Endodermal cell (in vitro differentiated cells): ENCODE results near the gene ZKSCAN1. TPM values are rescaled to one million over a fixed set of nuclear protein-coding genes. Genes with fewer than 3 reads are reported as not detected.
A peak's percentile ranks its signal among the peaks of the same experiment; 100 is the strongest.

Source experiments
- DNase-seq: peaks from one replicate; pipeline ENCODE4 v3.0.0-alpha.2; 2017
- H3K27ac ChIP-seq: 2 replicates; pipeline ENCODE4 v1.5.1; 2013; ENCODE audit warnings: mild to moderate bottlenecking, low read depth, low read length, moderate library complexity
- H3K27me3 ChIP-seq: 2 replicates; pipeline ENCODE4 v1.6.1; 2013; ENCODE audit warnings: mild to moderate bottlenecking, low read length, moderate library complexity; ENCODE audit not compliant: insufficient read depth, control insufficient read depth, poor library complexity, severe bottlenecking
- H3K36me3 ChIP-seq: 2 replicates; pipeline ENCODE4 v1.7.0; 2013; ENCODE audit warnings: mild to moderate bottlenecking, low read length, moderate library complexity; ENCODE audit not compliant: control insufficient read depth, insufficient read depth
- H3K4me1 ChIP-seq: one replicate; pipeline ENCODE4 v1.7.0; 2013; ENCODE audit warnings: low read length; ENCODE audit not compliant: control insufficient read depth, insufficient read depth
- H3K4me3 ChIP-seq: 2 replicates; pipeline ENCODE4 v1.5.1; 2013; ENCODE audit warnings: mild to moderate bottlenecking, low read length, moderate library complexity
- H3K9ac ChIP-seq: 2 replicates; pipeline ENCODE4 v1.6.1; 2013; ENCODE audit warnings: mild to moderate bottlenecking, low read length, moderate library complexity; ENCODE audit not compliant: poor library complexity, severe bottlenecking; ENCODE audit errors: extremely low read depth
- H3K9me3 ChIP-seq: 2 replicates; pipeline ENCODE4 v1.6.1; 2013; ENCODE audit warnings: mild to moderate bottlenecking, low read length, moderate library complexity; ENCODE audit not compliant: control insufficient read depth
- H3K27ac Mint-ChIP-seq: 2 replicates; pipeline ENCODE4 v1.8.0; 2020; ENCODE audit warnings: mixed read lengths
- H3K27me3 Mint-ChIP-seq: 2 replicates; pipeline ENCODE4 v1.8.0; 2021; ENCODE audit warnings: mild to moderate bottlenecking, mixed read lengths; ENCODE audit not compliant: insufficient read depth
- H3K36me3 Mint-ChIP-seq: 2 replicates; pipeline ENCODE4 v1.8.0; 2020; ENCODE audit warnings: low read depth, mixed read lengths
- H3K4me1 Mint-ChIP-seq: 2 replicates; pipeline ENCODE4 v1.8.0; 2020; ENCODE audit warnings: mixed read lengths
- H3K4me3 Mint-ChIP-seq: 2 replicates; pipeline ENCODE4 v1.8.0; 2020; ENCODE audit warnings: mild to moderate bottlenecking, moderate library complexity, mixed read lengths
- H3K9me3 Mint-ChIP-seq: 2 replicates; pipeline ENCODE4 v1.8.0; 2020; ENCODE audit warnings: mild to moderate bottlenecking, mixed read lengths
- CTCF ChIP-seq: fragments of 200-600 bp; sonication (generic); conservative IDR thresholded peaks from 2 replicates; pipeline ENCODE4 v1.5.0; 2021; ENCODE audit warnings: antibody characterized with exemption, mild to moderate bottlenecking
- WGBS, 2 experiments: methylation state at CpG; one replicate each; pipeline versions ENCODE4 v1.1.5 to v1.1.7; 2013; ENCODE audit warnings: missing lambda C conversion rate in 2 of 2, mixed read lengths in 1 of 2; ENCODE audit not compliant: insufficient coverage in 1 of 2, insufficient read length in 1 of 2; 5-methylcytosine and 5-hydroxymethylcytosine counted together
- total RNA-seq, 2 donors: library from RNA; stranded (reverse); fragmentation: NEBNext Ultra II Directional in 1 of 2; extraction: Animal tissue kit (Norgen Biotek cat#: 25700) in 1 of 2; gene quantifications; 2 replicates in 1 of 2; 3 replicates in 1 of 2; pipeline ENCODE4 v1.2.1, GENCODE V29; 2021

ZKSCAN1 gene
- total RNA-seq, 2 donors from 2014 or later = 57.1 to 68.0 TPM

DNA sequence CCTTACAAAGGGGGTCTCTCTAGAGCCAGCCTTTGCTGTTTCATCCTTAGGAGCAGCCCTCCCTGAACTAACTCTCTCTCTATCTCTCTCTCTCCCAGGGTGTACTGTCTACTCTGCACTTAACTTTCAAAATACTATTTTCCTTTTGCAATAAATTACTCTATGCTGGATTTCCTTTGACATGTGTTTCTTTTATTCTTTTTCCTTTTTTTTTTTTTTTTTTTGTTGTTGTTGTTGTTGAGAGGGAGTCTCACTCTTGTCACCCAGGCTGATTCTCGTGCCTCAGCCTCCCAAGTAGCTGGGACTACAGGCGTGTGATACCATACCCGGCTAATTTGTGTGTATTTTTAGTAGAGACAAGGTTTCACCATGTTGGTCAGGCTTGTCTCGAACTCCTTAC is 67.6 kb downstream of the ZKSCAN1 start:
- Mint-ChIP-seq H3K9me3 (peaks cover 11% of the 10 kb centered on the region), H3K27me3 (no peaks in the 10 kb centered on the region), H3K4me3 (peak overlapping the region; percentile 95), H3K27ac (peak overlapping the region; percentile 87), H3K36me3 (peaks cover 28% of the 10 kb centered on the region), H3K4me1 (peaks cover 15% of the 10 kb centered on the region)
- peaks cover 12% of the 10 kb centered on the region for H3K9me3 ChIP-seq
- H3K27me3 ChIP-seq = no peaks in the 10 kb centered on the region
- H3K4me3 ChIP-seq = peak overlapping the region; percentile 19
- H3K9ac ChIP-seq = no peak overlapping the region
- H3K36me3 ChIP-seq = peaks cover 22% of the 10 kb centered on the region
- 83 to 95% methylated on average over 4 of the region's 4 CpGs for WGBS, 2 experiments
- H3K27ac ChIP-seq = no peak overlapping the region
- no peak for DNase-seq
- peaks cover 5% of the 10 kb centered on the region for H3K4me1 ChIP-seq
- TF ChIP-seq CTCF = no peak

- H3K4me1 ChIP-seq = no peaks in the 10 kb centered on the region
- H3K9me3 Mint-ChIP-seq = peaks cover 4% of the 10 kb centered on the region
- H3K27me3 Mint-ChIP-seq = no peaks in the 10 kb centered on the region
- H3K36me3 ChIP-seq = peaks cover 3% of the 10 kb centered on the region
- no peak overlapping the region for H3K9ac ChIP-seq
- H3K4me3 ChIP-seq = no peak overlapping the region
- TF ChIP-seq CTCF = no peak
- WGBS, 2 experiments = 91 to 94% methylated on average over 3 of the region's 3 CpGs
- no peak overlapping the region for H3K27ac Mint-ChIP-seq
- no peaks in the 10 kb centered on the region for H3K27me3 ChIP-seq
- H3K27ac ChIP-seq = no peak overlapping the region
- H3K9me3 ChIP-seq = no peaks in the 10 kb centered on the region
- DNase-seq = no peak
- no peak overlapping the region for H3K4me3 Mint-ChIP-seq
- H3K4me1 Mint-ChIP-seq = peaks cover 15% of the 10 kb centered on the region
- H3K36me3 Mint-ChIP-seq = peaks cover 7% of the 10 kb centered on the region
Measured at GRCh38 chr7:100085515-100085914, 70.1 kb downstream of the ZKSCAN1 start.

DNA sequence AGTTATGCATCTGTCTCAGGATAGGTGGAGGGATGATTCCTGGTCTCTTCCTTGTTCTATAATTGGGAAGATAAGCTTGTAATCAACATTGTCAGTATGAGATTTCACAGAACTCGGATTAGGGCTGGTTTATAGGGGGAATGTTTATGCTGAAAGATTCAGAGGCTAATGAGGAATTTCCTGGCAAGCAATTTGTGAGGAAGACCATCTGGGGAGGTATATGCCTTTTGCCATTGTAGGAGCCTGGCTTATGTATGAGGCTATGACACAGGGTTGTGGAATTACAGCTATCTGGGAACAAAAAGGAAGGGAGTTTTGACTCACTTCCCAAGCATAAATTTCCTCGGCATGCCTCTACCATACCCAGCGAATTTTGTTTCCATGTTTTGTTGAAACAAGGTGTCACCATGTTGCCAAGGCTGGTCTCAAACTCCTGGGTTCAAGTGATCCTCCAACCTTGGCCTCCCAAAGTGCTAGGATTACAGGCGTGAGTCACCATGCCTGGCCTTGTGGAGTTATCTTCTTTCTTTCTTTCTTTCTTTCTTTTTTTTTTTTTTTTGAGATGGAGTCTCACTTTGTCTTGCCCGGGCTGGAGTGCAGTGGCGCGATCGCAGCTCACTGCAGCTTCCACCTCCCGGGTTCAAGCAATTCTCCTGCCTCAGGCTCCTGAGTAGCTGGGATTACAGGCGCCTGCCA is 71.8 kb downstream of the ZKSCAN1 start:
- peaks cover 20% of the 10 kb centered on the region for H3K36me3 ChIP-seq
- Mint-ChIP-seq H3K4me3 (no peak overlapping the region), H3K27ac (no peak overlapping the region), H3K27me3 (no peaks in the 10 kb centered on the region), H3K36me3 (peaks cover 18% of the 10 kb centered on the region), H3K4me1 (peaks cover 12% of the 10 kb centered on the region), H3K9me3 (no peaks in the 10 kb centered on the region)
- 65 to 91% methylated on average over 5 to 10 of the region's 10 CpGs for WGBS, 2 experiments
- no peaks in the 10 kb centered on the region for H3K9me3 ChIP-seq
- no peaks in the 10 kb centered on the region for H3K27me3 ChIP-seq
- DNase-seq = no peak
- no peak overlapping the region for H3K9ac ChIP-seq
- H3K27ac ChIP-seq = no peak overlapping the region
- H3K4me1 ChIP-seq = no peaks in the 10 kb centered on the region
- no peak overlapping the region for H3K4me3 ChIP-seq
- TF ChIP-seq CTCF = no peak
